DMS79 treated with DMSO at 0.1 percent for 48 hours (cell line): ENCODE measurements around the gene IL32.

Experiments
- DNase-seq: peaks from one replicate; lab custom pipeline; 2025; lab: John Stamatoyannopoulos, UW

IL32 gene

GRCh38 chr16:3065069-3065741 is at the start of gene IL32:
IL32 (plus strand) TSS chr16:3065640; CDS start chr16:3065812, 172 bp downstream.
- no peak for DNase-seq

GRCh38 chr16:3015865-3016521 is 49.4 kb upstream of the IL32 start:
- no peak for DNase-seq

- DNase-seq = no peak
Measured at GRCh38 chr16:3017344-3017743, 48.1 kb upstream of the IL32 start.

GRCh38 chr16:3017794-3018506 is 47.5 kb upstream of the IL32 start, which contains the start of gene CLDN6:
CLDN6 (minus strand) TSS chr16:3018183; CDS start chr16:3016021, 2,162 bp downstream.
- DNase-seq = no peak

GRCh38 chr16:3019594-3020246 is 45.7 kb upstream of the IL32 start:
- DNase-seq = no peak

GRCh38 chr16:3020247-3020603 is 45.2 kb upstream of the IL32 start, which contains the start of gene TNFRSF12A:
TNFRSF12A (plus strand) TSS chr16:3020368; CDS start chr16:3020398, 30 bp downstream.
- DNase-seq = peak; percentile 38

GRCh38 chr16:3020604-3021448 is 44.6 kb upstream of the IL32 start:
- no peak for DNase-seq

- peak; percentile 46 for DNase-seq
Measured at GRCh38 chr16:3021449-3022207, 43.8 kb upstream of the IL32 start.

- no peak for DNase-seq
Measured at GRCh38 chr16:3022208-3022683, 43.2 kb upstream of the IL32 start.

GRCh38 chr16:3022684-3023414 is 42.6 kb upstream of the IL32 start:
- no peak for DNase-seq

- peak; percentile 32 for DNase-seq
Measured at GRCh38 chr16:3023415-3023668, 42.1 kb upstream of the IL32 start.

GRCh38 chr16:3023669-3024478 is 41.6 kb upstream of the IL32 start, which contains the start of the genes HCFC1R1 and THOC6:
HCFC1R1 (minus strand) TSS chr16:3023942; CDS start chr16:3023941, 1 bp downstream.
THOC6 (plus strand) TSS chr16:3024035; CDS start chr16:3024327, 292 bp downstream.
- peak; percentile 89 for DNase-seq

- DNase-seq = no peak
Measured at GRCh38 chr16:3025032-3026002, 40.1 kb upstream of the IL32 start.

GRCh38 chr16:3026003-3026378 is 39.4 kb upstream of the IL32 start:
- no peak for DNase-seq

- DNase-seq = no peak
Measured at GRCh38 chr16:3026609-3027488, 38.6 kb upstream of the IL32 start.

GRCh38 chr16:3027489-3027795 is 38.0 kb upstream of the IL32 start:
- no peak for DNase-seq
